Activated naive CD4-positive, alpha-beta T cell treated with anti-CD3 and anti-CD28 coated beads, Interleukin-2, amount 50 U/mL, for 24 hours (primary cell): ENCODE results near the gene NFU1.
"Not testable (repeated sequence)": the region's sequence is repeated elsewhere in the genome, so short reads cannot be mapped to it uniquely, and the experiment has no call there.

Experiments
- H3K27ac Mint-ChIP-seq: one replicate; pipeline ENCODE4 v1.8.0; 2021; ENCODE audit warnings: mild to moderate bottlenecking, mixed read lengths
- H3K27me3 Mint-ChIP-seq: one replicate; pipeline ENCODE4 v1.8.0; 2021; ENCODE audit warnings: mixed read lengths
- H3K36me3 Mint-ChIP-seq: one replicate; pipeline ENCODE4 v1.8.0; 2021; ENCODE audit warnings: mixed read lengths
- H3K4me1 Mint-ChIP-seq: one replicate; pipeline ENCODE4 v1.8.0; 2021; ENCODE audit warnings: mixed read lengths
- H3K4me3 Mint-ChIP-seq: one replicate; pipeline ENCODE4 v1.8.0; 2021; ENCODE audit warnings: mild to moderate bottlenecking, mixed read lengths
- H3K9me3 Mint-ChIP-seq: one replicate; pipeline ENCODE4 v1.8.0; 2021; ENCODE audit warnings: mixed read lengths

The NFU1 gene

DNA sequence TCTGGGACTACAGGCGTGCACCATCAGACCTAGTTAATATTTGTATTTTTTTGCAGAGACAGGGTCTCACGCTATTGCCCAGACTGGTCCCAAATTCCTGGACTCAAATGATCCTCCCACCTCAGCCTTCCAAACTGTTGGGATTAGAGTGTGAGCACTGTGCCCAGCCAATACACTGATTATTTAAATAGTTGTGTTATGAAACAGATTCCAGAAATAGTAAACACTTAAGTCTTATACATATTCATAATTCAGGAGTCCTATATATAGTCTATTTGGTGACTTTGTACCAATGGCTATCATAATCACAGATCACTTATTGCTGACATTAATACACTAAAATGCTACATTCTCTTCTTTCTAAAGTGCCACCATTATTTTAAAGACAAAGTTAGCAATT is 12.8 kb downstream of the NFU1 start:
- Mint-ChIP-seq H3K9me3 (no peaks in the 10 kb centered on the region), H3K36me3 (peaks cover 9% of the 10 kb centered on the region), H3K4me3 (no peak overlapping the region), H3K27me3 (no peaks in the 10 kb centered on the region), H3K4me1 (peaks cover 3% of the 10 kb centered on the region), H3K27ac (no peak overlapping the region)

DNA sequence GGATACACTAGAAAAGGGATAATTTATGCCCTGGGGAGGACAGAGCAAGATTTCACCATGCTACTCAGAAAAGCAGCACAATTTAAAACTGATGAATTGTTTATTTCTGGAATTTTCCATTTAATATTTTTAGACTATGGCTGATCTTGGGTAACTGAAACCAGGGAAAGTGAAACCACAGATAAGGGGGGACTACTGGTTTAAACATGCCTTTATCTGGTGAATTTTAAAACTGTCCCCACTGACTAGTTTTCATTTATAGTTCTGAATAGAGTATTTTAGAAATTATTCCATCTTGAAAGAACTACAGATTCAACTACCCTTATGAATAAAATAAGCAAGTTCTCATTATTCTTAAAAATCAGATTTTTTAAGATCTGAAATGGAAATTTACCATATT is 15.0 kb downstream of the NFU1 start:
- Mint-ChIP-seq H3K4me1 (peaks cover 3% of the 10 kb centered on the region), H3K27me3 (no peaks in the 10 kb centered on the region), H3K36me3 (peaks cover 9% of the 10 kb centered on the region), H3K27ac (peak overlapping the region; percentile 35), H3K9me3 (no peaks in the 10 kb centered on the region), H3K4me3 (no peak overlapping the region)

DNA sequence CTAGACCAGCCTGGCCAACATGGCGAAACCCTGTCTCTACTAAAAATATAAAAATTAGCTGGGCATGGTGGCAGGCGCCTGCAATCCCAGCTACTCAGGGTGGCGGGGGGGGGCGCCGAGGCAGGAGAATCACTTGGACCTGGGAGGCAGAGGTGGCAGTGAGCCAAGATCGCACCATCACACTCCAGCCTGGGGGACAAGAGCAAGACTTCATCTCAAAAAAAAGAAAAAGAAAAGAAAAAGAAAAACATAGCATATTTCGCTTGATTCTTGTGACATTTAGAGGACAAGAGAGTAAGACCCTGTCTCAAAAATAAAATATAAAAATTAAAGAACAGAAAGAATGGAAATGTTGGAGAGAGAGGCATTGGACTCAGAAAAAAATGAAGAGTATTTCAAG is 18.1 kb downstream of the NFU1 start:
- H3K27ac Mint-ChIP-seq, H3K4me3 Mint-ChIP-seq, H3K4me1 Mint-ChIP-seq, H3K9me3 Mint-ChIP-seq, H3K27me3 Mint-ChIP-seq: not testable (repeated sequence)
- H3K36me3 Mint-ChIP-seq = peaks cover 13% of the 10 kb centered on the region

DNA sequence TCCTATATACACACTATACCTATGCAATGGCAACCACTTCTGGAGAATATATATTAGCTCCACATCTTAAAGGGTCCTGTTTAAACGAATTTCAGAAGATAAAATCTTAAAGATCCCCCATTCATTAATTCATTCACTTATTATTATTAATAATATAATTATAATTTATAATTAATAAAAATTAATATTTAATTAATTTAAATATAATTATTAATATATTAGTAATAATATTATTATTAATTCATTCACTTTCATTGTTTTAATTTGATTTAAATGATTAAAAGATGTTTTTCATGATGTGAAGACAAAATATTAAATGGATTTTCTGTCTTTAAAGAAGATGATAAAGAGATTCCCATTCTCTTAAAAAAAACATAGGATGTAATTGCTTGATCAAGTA is 21.1 kb downstream of the NFU1 start:
- Mint-ChIP-seq H3K9me3 (no peaks in the 10 kb centered on the region), H3K4me1 (no peaks in the 10 kb centered on the region), H3K36me3 (peaks cover 13% of the 10 kb centered on the region), H3K4me3 (no peak overlapping the region), H3K27ac (no peak overlapping the region), H3K27me3 (no peaks in the 10 kb centered on the region)

DNA sequence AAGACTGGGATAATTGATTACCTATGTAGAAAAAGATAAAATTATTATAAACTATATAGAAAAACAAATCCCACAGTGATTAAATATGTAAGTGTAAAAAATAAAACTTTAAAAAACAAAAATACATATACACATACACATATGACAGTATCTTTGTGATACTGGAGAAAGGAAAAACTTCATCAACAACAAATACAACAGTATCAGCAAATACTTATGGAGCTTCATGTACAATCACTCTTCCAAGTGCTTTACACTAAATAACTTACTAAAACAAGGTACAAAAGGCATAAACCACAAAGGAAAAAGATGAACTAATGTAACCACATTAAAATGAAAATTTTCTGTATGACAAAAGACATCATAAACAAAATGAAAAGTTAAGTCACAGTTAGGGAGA is 26.1 kb downstream of the NFU1 start:
- no peaks in the 10 kb centered on the region for H3K4me1 Mint-ChIP-seq
- H3K4me3 Mint-ChIP-seq = no peak overlapping the region
- no peak overlapping the region for H3K27ac Mint-ChIP-seq
- H3K27me3 Mint-ChIP-seq = no peaks in the 10 kb centered on the region
- no peaks in the 10 kb centered on the region for H3K9me3 Mint-ChIP-seq
- peaks cover 5% of the 10 kb centered on the region for H3K36me3 Mint-ChIP-seq

DNA sequence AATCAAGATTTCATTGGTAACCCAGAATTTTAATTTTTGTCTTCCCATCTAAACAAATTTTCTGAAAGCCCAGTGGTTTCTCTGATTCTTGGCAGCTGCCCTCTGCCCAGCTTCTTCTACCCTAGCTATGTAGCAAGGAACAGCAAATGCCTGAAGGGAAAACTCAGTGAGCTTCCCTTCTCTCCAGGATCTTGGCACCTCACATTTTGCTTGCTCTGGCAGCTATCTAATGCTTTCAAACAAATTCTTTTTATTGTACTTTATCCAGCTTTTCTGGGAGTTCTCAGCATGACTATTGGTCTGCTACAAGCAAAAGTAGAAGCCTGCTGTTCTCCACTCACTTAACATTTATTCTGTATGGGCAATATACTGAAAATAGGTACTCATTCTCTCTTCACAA is 31.9 kb downstream of the NFU1 start:
- Mint-ChIP-seq H3K36me3 (peaks cover 23% of the 10 kb centered on the region), H3K27me3 (no peaks in the 10 kb centered on the region), H3K27ac (no peak overlapping the region)

DNA sequence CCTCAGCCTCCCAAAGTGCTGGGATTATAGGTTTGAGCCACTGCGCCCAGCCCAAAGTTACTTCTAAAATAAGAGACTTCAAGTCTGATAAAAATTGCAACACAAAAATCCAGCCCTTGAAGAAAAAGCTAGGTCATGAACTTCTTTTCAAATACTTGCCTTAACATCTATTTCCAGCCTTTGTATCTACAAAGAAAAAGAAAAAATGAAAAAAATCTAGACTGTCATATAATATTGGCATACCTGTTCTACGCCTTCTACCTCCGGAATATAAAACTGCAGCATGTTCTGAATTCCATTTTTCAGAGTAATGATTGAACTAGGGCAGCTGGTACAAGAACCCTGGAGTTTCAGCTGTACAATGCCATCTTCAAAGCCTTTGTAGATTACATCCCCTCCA is 37.1 kb downstream of the NFU1 start:
- H3K4me1 Mint-ChIP-seq = no peaks in the 10 kb centered on the region
- peaks cover 16% of the 10 kb centered on the region for H3K36me3 Mint-ChIP-seq
- H3K27me3 Mint-ChIP-seq = no peaks in the 10 kb centered on the region
- H3K27ac Mint-ChIP-seq = no peak overlapping the region
- H3K9me3 Mint-ChIP-seq = no peaks in the 10 kb centered on the region
- H3K4me3 Mint-ChIP-seq = no peak overlapping the region

More for the DNA sequence above, 31.9 kb downstream of the NFU1 start:
- Mint-ChIP-seq H3K4me1 (no peaks in the 10 kb centered on the region), H3K9me3 (no peaks in the 10 kb centered on the region), H3K4me3 (no peak overlapping the region)

DNA sequence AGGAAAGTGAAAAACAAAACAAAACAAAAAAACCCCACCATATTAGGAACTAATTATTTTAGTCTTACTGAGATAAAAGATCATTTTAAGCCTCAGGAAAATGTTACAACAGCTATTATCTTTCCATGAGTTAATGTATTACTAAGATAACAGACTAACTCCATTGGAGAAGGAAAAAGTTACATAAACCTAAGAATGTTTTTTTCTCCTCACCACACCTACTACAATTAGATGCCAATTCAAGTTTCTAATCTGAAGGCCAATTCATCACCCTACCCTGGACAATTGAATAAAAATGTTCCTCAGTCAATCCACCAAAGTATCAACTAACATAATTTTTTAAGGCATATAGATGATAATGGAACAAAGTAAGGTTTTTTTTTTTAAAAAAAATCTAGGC is 40.0 kb downstream of the NFU1 start:
- no peaks in the 10 kb centered on the region for H3K9me3 Mint-ChIP-seq
- H3K27me3 Mint-ChIP-seq = no peaks in the 10 kb centered on the region
- H3K4me1 Mint-ChIP-seq = no peaks in the 10 kb centered on the region
- peaks cover 14% of the 10 kb centered on the region for H3K36me3 Mint-ChIP-seq
- H3K4me3 Mint-ChIP-seq = no peak overlapping the region
- H3K27ac Mint-ChIP-seq = no peak overlapping the region

DNA sequence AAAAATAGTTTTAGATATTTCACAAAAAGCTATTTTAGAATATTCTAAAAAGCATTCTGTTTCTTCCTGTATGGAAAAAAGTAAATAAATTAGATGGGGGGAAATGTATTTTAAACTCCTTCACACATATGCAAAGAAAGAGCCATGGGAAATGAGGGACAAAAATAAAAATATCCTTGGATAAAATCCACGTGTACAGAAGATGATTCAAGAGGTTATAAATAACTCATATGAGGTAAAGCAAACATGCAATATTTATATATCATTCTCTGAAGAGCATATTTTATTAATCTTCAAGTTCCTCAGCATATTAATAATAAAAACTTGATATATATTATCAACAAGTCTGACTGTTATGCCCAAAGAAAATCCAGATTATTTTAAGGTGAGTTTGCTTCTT is 41.4 kb downstream of the NFU1 start:
- Mint-ChIP-seq H3K9me3 (no peaks in the 10 kb centered on the region), H3K27me3 (no peaks in the 10 kb centered on the region), H3K36me3 (peaks cover 12% of the 10 kb centered on the region), H3K27ac (no peak overlapping the region), H3K4me3 (no peak overlapping the region), H3K4me1 (no peaks in the 10 kb centered on the region)

DNA sequence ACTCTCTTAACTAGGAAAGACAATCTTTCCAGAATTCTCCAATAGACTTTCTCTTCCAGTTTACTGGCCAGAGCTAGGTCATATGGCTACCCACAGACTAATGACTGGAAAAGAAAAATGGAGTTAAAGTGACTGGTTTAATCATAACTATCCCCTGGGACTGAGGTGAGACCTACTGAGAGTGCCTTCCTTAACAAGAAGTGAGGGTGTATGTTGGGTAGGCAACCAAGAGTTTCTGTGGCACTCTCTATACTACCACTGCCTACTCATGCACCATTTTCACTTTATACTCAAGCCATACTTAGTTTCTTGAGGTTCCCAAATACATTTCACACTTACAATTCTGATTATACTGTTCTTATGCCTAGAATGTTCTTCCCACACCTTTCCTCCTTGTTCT is 43.3 kb downstream of the NFU1 start:
- no peak overlapping the region for H3K4me3 Mint-ChIP-seq
- no peaks in the 10 kb centered on the region for H3K9me3 Mint-ChIP-seq
- peaks cover 10% of the 10 kb centered on the region for H3K36me3 Mint-ChIP-seq
- H3K27me3 Mint-ChIP-seq = no peaks in the 10 kb centered on the region
- no peak overlapping the region for H3K27ac Mint-ChIP-seq
- no peaks in the 10 kb centered on the region for H3K4me1 Mint-ChIP-seq

DNA sequence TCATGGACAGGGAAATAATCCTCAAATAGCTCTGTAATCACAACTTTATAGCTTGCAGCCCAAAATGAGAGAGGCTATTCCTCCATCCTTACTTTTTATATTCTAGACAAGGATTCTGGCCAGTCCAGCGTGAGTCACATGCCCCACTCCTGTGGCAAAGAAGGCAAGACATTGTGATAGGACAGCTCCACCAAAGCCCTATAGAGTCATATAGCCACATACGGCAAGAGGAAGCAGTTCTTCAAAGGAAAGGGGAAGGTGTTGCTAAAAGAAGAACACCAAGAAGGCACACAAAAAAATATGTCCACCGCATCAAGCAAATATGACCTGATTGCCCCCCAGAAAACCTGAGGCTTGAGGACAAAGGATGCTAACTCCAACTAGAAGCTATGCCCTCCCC is 46.8 kb downstream of the NFU1 start:
- Mint-ChIP-seq H3K27ac (no peak overlapping the region), H3K4me1 (peaks cover 22% of the 10 kb centered on the region), H3K27me3 (no peaks in the 10 kb centered on the region), H3K36me3 (peaks cover 10% of the 10 kb centered on the region), H3K9me3 (no peaks in the 10 kb centered on the region), H3K4me3 (no peak overlapping the region)

DNA sequence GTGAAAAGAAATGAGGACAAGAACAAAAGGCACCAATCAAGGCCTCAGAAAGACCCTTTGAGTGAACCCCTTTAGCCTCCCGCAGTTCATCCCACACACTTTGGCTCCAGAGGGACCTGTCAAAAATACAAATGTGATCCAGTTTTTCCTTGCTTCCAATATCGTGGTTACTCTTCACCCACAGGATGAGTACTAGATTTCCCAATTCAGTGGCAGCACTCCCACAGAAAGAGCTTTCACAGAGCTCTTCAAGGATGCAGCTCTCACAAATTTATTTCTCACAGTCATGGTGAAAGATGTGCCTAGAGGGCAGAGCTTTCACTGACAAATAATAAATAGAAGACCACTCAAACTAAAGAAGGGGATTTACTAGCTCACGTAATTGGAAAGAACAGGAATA is 47.2 kb downstream of the NFU1 start:
- no peaks in the 10 kb centered on the region for H3K9me3 Mint-ChIP-seq
- no peak overlapping the region for H3K27ac Mint-ChIP-seq

DNA sequence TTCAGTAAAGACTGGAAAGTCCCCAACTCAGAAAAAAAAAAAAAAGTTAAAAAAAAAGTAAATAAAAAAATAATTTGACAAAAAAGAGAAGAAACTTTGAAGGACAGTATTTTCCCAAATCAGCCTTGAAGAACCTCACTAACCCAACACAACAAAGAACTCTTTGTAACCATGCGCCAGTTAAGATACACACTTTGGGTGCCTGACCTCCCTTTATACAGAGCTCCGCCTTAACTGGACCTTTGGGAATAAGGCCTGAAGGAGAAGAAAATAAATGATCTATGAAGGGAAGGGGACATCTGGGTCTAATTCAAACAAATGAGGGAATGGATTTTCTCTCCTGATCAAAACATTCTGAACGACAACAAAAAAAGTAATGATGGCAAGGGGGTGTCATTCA is 48.0 kb downstream of the NFU1 start:
- no peak overlapping the region for H3K4me3 Mint-ChIP-seq
- H3K27me3 Mint-ChIP-seq = no peaks in the 10 kb centered on the region
- H3K36me3 Mint-ChIP-seq = peaks cover 1% of the 10 kb centered on the region
- peaks cover 27% of the 10 kb centered on the region for H3K4me1 Mint-ChIP-seq
- H3K27ac Mint-ChIP-seq = no peak overlapping the region
- no peaks in the 10 kb centered on the region for H3K9me3 Mint-ChIP-seq

More for the DNA sequence above, 47.2 kb downstream of the NFU1 start:
- H3K4me1 Mint-ChIP-seq = peaks cover 23% of the 10 kb centered on the region
- peaks cover 9% of the 10 kb centered on the region for H3K36me3 Mint-ChIP-seq
- H3K4me3 Mint-ChIP-seq = no peak overlapping the region
- no peaks in the 10 kb centered on the region for H3K27me3 Mint-ChIP-seq

DNA sequence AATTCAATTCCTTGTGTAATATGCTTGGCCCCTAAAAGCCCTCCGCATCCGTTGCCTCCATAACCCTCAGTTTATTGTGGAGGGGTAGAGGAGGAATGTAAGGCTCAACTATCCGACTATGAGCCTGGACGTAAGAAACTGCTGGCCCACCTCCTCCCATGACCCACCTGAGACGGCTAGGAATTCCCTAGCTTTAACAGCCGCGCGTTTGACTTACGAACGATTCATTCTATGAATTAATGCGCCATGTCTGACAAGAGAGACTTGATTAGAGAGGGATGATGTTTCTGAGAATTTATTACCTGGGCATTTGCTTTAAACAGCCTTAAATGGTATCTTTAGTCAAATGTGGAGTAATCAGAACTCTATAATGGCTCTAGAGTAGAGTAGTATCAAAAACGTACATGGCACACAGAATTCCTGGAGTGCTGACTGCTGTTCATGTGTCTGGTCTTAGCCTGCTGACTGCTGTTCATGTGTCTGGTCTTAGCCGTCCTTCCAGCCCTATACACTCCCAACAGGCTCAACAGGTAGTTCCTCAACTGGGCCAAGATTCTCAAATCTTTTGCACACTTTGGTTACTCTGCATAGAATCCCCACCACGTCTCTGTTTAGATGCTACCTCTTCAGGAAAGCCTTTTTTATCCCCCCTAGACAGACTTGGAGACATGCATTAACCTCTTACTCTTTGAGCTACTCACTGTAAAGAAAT is 49.3 kb downstream of the NFU1 start:
- H3K4me3 Mint-ChIP-seq = peak overlapping the region; percentile 88
- no peaks in the 10 kb centered on the region for H3K9me3 Mint-ChIP-seq
- no peaks in the 10 kb centered on the region for H3K36me3 Mint-ChIP-seq
- no peaks in the 10 kb centered on the region for H3K27me3 Mint-ChIP-seq
- H3K27ac Mint-ChIP-seq = peak overlapping the region; percentile 83
- peaks cover 37% of the 10 kb centered on the region for H3K4me1 Mint-ChIP-seq

DNA sequence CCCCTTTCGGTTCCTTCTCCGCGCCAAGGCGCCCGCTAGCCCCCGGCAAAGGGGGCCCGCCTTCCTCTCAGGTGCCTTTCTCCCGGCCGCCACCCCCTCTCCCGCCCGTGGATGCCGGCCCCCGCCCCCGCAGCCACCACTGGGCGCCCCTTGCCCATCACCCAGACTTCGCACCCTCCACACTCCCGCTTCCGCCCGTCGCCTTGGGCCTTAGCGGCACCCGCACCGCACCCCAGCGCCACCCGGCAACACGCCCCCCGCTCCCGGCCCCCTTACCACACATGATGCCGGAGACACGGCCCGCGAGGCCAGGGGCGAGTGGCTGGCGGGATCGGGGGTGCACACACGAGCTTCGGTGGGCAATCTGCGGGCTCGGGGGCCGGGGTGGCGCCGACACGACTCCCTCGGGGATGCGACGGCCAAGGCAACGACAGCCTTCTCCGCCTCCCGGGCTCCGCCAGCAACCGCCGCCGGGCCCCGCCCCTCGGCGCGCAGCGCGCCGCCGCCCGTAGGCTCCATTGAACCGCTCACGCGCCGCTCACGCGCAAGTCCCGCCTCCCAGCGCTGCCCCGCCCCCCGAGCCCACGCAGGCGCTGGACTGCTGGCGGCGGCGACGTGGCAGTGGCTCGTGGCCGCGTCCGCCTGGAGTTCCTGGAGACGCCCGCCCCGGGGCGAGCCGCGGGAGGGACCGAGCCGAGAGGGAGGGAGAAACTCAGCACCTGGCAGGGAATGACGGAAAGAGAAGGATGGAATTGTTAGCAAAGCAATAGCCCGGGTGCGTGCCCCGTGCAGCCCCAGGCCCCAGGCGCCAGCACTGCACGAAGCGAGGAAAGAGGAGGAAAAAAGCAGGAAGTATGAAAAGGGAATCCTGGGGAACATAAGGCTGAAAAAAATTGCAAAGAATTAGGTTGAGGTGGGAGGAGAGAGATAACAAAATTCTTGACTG is 50.2 kb downstream of the NFU1 start, which contains the start of gene GFPT1:
Gene GFPT1, minus strand, starts transcription at position 439 of the 946 bp plus-strand sequence. Its CDS starts 156 bp downstream, at position 283.
- Mint-ChIP-seq H3K4me1 (peaks cover 46% of the 10 kb centered on the region), H3K36me3 (peaks cover 2% of the 10 kb centered on the region), H3K4me3 (peak within 1 kb of the TSS; percentile 88), H3K27ac (peak within 1 kb of the TSS; percentile 83), H3K9me3 (no peaks in the 10 kb centered on the region), H3K27me3 (no peaks in the 10 kb centered on the region)

DNA sequence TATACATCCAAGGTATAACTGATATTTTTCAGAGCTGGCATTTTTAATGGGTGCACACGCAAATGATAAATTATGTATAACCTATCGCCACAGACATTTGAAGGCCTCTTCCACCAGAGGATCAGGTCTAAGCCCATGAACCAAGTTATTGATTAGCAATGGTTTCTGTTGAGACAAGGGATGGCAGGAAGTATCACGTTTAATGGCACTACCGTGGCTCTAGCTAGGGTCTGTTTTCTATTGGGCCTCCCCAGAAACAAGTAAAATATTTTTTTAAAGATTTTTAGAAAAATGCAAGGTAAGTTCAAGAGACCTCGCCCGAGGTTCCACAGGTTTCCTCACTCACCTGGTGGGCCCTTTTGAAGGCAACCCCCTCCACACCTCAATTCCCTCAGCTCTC is 50.9 kb downstream of the NFU1 start:
- Mint-ChIP-seq H3K27me3 (no peaks in the 10 kb centered on the region), H3K4me1 (peaks cover 50% of the 10 kb centered on the region), H3K27ac (no peak overlapping the region), H3K9me3 (no peaks in the 10 kb centered on the region), H3K4me3 (peak overlapping the region; percentile 88), H3K36me3 (peaks cover 2% of the 10 kb centered on the region)
